ENCODE data around the gene TMEM119.

The TMEM119 gene

GRCh38 chr12:108547686-108548085 is 50.2 kb downstream of the TMEM119 start:
- TF ChIP-seq CTCF (IDR thresholded peaks at IDR 0.05) = no peak
- H3K27ac Mint-ChIP-seq = peak overlapping the region; percentile 74
- no peak overlapping the region for H3K4me3 Mint-ChIP-seq
- no peak for DNase-seq
- peaks cover 1% of the 10 kb centered on the region for H3K4me1 Mint-ChIP-seq
- H3K36me3 Mint-ChIP-seq (ENCODE audit: low read depth) = peaks cover 47% of the 10 kb centered on the region
- H3K27me3 Mint-ChIP-seq (ENCODE audit: low read depth, poor library complexity) = no peaks in the 10 kb centered on the region
- H3K9me3 Mint-ChIP-seq = no peaks in the 10 kb centered on the region

- DNase-seq = no peak
- Mint-ChIP-seq H3K27ac (no peak overlapping the region), H3K4me3 (no peak overlapping the region), H3K9me3 (no peaks in the 10 kb centered on the region), H3K36me3 (ENCODE audit: low read depth) (peaks cover 56% of the 10 kb centered on the region), H3K4me1 (no peaks in the 10 kb centered on the region), H3K27me3 (ENCODE audit: low read depth, poor library complexity) (no peaks in the 10 kb centered on the region)
- no peak for TF ChIP-seq CTCF (IDR thresholded peaks at IDR 0.05)
Observed at GRCh38 chr12:108543652-108544051, 54.2 kb downstream of the TMEM119 start.

- H3K27me3 Mint-ChIP-seq (ENCODE audit: low read depth, poor library complexity) = no peaks in the 10 kb centered on the region
- no peak for DNase-seq
- peaks cover 58% of the 10 kb centered on the region for H3K36me3 Mint-ChIP-seq (ENCODE audit: low read depth)
- no peaks in the 10 kb centered on the region for H3K9me3 Mint-ChIP-seq
- no peaks in the 10 kb centered on the region for H3K4me1 Mint-ChIP-seq
- no peak for TF ChIP-seq CTCF (IDR thresholded peaks at IDR 0.05)
- no peak overlapping the region for H3K4me3 Mint-ChIP-seq
- no peak overlapping the region for H3K27ac Mint-ChIP-seq
Observed at GRCh38 chr12:108542320-108542719, 55.6 kb downstream of the TMEM119 start.
